GM23338 (cell line): ENCODE data around the gene MPV17.

ENCODE experiments used
- CREB1 ChIP-seq: fragments of 250-450 bp; sonication (Bioruptor Pico); IDR thresholded peaks from 2 replicates; pipeline ENCODE4 v1.5.0; 2020; ENCODE audit warnings: low read depth, mild to moderate bottlenecking, moderate library complexity
- EZH2 ChIP-seq: fragments of 200-600 bp; sonication (generic); IDR thresholded peaks from one replicate; pipeline ENCODE4 v1.8.0; 2017; ENCODE audit warnings: antibody characterized with exemption, mild to moderate bottlenecking, low read depth; ENCODE audit not compliant: unreplicated experiment
- EZH2phosphoT487 ChIP-seq: fragments of 200-600 bp; sonication (generic); IDR thresholded peaks from one replicate; pipeline ENCODE4 v1.8.1; 2018; ENCODE audit warnings: antibody characterized with exemption; ENCODE audit not compliant: unreplicated experiment
- NANOG ChIP-seq: IDR thresholded peaks from 2 replicates; pipeline ENCODE4 v1.6.1; 2016; ENCODE audit warnings: antibody characterized with exemption, borderline replicate concordance
- POLR2AphosphoS5 ChIP-seq: IDR thresholded peaks from 2 replicates; pipeline ENCODE4 v1.6.1; 2016; ENCODE audit warnings: antibody characterized with exemption, low read depth
- ZNF114 ChIP-seq: fragments of 250-450 bp; sonication (Bioruptor Pico); IDR thresholded peaks from 2 replicates; pipeline ENCODE4 v1.5.0; 2020; ENCODE audit warnings: mild to moderate bottlenecking, moderate library complexity
- TF ChIP-seq, protein P1 (sequence below), 2 experiments: fragments of 200-600 bp in 1 of 2; sonication (generic) in 1 of 2; conservative IDR thresholded peaks; 2 replicates each; pipeline versions ENCODE4 v1.5.1 to v1.6.1; 2016 to 2017; ENCODE audit warnings: antibody characterized with exemption in 2 of 2, low read depth in 2 of 2, mild to moderate bottlenecking in 2 of 2, moderate library complexity in 1 of 2
- TF ChIP-seq, protein P2 (sequence below): IDR thresholded peaks from one replicate; pipeline ENCODE4 v1.6.1; 2018; ENCODE audit warnings: antibody characterized with exemption; ENCODE audit not compliant: unreplicated experiment
- TF ChIP-seq, protein P3 (sequence below): IDR thresholded peaks from 2 replicates; pipeline ENCODE4 v1.6.1; 2016; ENCODE audit warnings: antibody characterized with exemption

DNA sequence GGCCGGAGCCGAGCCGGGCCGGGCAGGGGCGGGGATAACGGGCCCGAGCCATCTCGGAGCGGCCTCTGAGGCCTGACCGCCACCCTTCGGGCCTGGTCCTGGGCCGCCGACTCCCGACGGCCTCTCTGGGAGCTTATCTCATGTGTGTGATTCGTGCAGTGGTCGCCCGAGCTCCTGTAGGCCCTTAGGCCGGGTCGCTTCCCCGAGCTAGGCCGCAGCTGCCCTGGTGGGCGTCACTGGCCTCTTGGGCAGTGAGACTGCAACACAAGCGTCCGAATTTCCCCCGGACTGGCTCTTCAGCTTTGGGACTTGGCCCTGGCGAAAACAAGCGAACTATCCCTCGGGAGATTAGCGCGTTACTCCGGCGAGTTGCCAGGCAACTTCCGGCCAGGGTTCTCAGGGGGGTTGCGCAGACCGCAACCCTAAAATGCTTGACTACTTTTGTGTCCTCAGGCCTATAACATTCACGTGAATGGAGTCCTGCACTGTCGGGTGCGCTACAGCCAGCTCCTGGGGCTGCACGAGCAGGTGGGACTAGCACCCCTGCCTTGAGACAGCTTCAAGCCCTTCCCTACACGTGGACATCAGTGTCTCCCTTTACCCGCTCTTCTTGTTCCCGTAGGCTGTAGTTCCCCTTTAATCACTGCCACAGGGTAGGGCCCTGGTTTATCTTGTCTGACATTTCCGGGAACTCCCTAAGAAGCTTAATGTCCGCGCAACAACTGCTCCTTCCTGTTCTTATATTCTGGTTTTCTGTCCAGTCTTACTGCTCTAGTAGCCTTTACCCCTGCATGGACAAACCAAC lies 48.1 kb upstream of the MPV17 start:
- TF ChIP-seq, protein P1, sequence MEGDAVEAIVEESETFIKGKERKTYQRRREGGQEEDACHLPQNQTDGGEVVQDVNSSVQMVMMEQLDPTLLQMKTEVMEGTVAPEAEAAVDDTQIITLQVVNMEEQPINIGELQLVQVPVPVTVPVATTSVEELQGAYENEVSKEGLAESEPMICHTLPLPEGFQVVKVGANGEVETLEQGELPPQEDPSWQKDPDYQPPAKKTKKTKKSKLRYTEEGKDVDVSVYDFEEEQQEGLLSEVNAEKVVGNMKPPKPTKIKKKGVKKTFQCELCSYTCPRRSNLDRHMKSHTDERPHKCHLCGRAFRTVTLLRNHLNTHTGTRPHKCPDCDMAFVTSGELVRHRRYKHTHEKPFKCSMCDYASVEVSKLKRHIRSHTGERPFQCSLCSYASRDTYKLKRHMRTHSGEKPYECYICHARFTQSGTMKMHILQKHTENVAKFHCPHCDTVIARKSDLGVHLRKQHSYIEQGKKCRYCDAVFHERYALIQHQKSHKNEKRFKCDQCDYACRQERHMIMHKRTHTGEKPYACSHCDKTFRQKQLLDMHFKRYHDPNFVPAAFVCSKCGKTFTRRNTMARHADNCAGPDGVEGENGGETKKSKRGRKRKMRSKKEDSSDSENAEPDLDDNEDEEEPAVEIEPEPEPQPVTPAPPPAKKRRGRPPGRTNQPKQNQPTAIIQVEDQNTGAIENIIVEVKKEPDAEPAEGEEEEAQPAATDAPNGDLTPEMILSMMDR (conservative IDR thresholded peaks at IDR 0.05; ENCODE audit: low read depth in 2 of 2): no peak
- TF ChIP-seq, protein P2, sequence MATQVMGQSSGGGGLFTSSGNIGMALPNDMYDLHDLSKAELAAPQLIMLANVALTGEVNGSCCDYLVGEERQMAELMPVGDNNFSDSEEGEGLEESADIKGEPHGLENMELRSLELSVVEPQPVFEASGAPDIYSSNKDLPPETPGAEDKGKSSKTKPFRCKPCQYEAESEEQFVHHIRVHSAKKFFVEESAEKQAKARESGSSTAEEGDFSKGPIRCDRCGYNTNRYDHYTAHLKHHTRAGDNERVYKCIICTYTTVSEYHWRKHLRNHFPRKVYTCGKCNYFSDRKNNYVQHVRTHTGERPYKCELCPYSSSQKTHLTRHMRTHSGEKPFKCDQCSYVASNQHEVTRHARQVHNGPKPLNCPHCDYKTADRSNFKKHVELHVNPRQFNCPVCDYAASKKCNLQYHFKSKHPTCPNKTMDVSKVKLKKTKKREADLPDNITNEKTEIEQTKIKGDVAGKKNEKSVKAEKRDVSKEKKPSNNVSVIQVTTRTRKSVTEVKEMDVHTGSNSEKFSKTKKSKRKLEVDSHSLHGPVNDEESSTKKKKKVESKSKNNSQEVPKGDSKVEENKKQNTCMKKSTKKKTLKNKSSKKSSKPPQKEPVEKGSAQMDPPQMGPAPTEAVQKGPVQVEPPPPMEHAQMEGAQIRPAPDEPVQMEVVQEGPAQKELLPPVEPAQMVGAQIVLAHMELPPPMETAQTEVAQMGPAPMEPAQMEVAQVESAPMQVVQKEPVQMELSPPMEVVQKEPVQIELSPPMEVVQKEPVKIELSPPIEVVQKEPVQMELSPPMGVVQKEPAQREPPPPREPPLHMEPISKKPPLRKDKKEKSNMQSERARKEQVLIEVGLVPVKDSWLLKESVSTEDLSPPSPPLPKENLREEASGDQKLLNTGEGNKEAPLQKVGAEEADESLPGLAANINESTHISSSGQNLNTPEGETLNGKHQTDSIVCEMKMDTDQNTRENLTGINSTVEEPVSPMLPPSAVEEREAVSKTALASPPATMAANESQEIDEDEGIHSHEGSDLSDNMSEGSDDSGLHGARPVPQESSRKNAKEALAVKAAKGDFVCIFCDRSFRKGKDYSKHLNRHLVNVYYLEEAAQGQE: no peak
- TF ChIP-seq EZH2 (no peak), POLR2AphosphoS5 (no peak), EZH2phosphoT487 (no peak), CREB1 (no peak), NANOG (no peak), ZNF114 (no peak)
- TF ChIP-seq, protein P3, sequence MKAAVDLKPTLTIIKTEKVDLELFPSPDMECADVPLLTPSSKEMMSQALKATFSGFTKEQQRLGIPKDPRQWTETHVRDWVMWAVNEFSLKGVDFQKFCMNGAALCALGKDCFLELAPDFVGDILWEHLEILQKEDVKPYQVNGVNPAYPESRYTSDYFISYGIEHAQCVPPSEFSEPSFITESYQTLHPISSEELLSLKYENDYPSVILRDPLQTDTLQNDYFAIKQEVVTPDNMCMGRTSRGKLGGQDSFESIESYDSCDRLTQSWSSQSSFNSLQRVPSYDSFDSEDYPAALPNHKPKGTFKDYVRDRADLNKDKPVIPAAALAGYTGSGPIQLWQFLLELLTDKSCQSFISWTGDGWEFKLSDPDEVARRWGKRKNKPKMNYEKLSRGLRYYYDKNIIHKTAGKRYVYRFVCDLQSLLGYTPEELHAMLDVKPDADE: no peak
